ENCODE measurements around the gene RPP25L.

DNA sequence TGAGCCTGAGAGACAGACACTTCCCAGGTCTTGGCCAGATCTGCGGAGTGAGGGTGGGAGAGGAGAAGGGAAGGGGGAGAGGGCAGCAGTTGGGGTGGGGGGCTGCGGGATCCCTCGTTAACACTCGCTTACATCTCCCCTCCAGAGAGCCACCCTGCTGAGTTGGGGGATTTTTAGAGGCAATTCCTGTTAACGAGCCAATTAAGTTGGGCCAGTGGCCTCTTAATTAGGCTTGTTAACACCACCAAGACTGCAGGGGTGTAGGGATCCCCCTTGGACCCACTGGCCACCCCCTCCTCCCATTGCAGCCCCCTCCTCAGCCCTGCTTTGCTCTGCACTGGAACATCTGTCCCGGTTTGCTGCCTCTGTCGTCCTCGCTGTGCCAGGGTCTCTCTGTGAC is 46.0 kb downstream of the RPP25L start:
- TF ChIP-seq, protein P1, sequence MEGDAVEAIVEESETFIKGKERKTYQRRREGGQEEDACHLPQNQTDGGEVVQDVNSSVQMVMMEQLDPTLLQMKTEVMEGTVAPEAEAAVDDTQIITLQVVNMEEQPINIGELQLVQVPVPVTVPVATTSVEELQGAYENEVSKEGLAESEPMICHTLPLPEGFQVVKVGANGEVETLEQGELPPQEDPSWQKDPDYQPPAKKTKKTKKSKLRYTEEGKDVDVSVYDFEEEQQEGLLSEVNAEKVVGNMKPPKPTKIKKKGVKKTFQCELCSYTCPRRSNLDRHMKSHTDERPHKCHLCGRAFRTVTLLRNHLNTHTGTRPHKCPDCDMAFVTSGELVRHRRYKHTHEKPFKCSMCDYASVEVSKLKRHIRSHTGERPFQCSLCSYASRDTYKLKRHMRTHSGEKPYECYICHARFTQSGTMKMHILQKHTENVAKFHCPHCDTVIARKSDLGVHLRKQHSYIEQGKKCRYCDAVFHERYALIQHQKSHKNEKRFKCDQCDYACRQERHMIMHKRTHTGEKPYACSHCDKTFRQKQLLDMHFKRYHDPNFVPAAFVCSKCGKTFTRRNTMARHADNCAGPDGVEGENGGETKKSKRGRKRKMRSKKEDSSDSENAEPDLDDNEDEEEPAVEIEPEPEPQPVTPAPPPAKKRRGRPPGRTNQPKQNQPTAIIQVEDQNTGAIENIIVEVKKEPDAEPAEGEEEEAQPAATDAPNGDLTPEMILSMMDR (IDR thresholded peaks at IDR 0.05), result no peak
- TF ChIP-seq POLR2A (IDR thresholded peaks at IDR 0.05), result no peak
